GM18867 (cell line): ENCODE results near the gene ZNF248.
"Not testable (repeated sequence)": the region's sequence is repeated elsewhere in the genome, so short reads cannot be mapped to it uniquely, and the experiment has no call there.

Experiments used
- ATAC-seq: cut with Tn5 transposase; IDR thresholded peaks from one replicate; pipeline ENCODE4 v1.9.1; 2021; ENCODE audit warnings: mild to moderate bottlenecking, moderate library complexity; ENCODE audit not compliant: unreplicated experiment

Gene ZNF248

GRCh38 chr10:37857287-37858211 lies at the start of gene ZNF248:
TSS of gene ZNF248 (minus strand) at chr10:37857610. CDS start at chr10:37856310, 1,300 bp downstream.
- ATAC-seq = peak; percentile 95

- ATAC-seq = no peak
Observed at GRCh38 chr10:37906382-37906781, 49.0 kb upstream of the ZNF248 start.

GRCh38 chr10:37896436-37896835 lies 39.0 kb upstream of the ZNF248 start:
- ATAC-seq = no peak

DNA sequence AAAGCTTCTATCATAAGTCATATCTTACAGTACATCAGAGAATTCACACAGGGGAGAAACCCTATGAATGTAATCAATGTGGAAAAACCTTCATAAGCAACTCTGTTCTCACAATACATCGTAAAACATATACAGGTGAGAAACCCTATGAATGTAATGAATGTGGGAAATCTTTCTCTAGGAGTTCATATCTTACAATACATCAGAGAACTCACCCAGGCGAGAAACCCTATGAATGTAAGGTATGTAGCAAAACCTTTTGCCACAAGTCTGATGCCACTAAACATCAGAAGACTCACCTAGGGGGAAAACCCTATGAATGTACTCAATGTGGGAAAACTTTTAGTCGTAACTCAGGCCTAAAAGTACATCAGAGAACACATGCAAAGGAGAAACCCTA lies 38.3 kb upstream of the ZNF248 start:
- no peak for ATAC-seq

DNA sequence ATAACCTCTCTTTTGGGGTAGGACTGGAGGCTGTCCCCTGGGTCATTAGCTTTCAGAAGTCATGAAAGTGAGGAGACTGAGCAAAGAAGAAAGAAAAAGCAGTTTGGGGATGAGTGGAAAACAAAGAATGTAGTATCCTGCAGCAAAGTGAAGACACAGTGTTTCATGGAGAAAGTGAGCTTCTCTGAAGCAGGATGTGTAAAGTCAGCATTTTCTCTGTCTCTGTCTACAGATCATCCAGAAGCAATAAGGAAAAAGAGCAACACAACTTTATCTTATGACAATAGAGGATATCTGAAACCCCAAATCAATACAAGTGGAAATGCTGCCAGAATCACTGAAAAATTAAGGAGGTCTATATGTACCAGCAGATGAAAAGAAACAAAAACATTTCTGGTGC lies 28.4 kb upstream of the ZNF248 start:
- ATAC-seq = no peak

DNA sequence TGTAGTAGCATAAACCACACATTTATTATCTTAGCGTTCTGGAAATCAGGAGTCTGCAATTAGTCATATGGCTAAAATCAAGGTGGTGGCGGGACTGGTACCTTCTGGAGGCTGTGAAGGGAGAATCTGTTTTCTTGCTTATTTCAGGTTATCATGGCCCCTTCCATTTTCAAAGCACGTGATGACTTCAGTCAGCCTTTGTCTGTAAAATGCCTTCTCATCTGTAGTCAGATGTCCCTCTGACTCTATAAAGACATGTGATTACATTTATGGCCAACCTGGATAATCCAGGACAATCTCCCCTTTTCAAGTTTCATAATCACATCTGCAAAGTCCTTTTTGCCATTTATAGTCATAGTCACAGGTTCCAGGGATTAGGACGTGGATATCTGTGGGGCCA lies 15.5 kb upstream of the ZNF248 start:
- ATAC-seq = no peak

- ATAC-seq = no peak
Observed at GRCh38 chr10:37872283-37872682, 14.9 kb upstream of the ZNF248 start.

- no peak for ATAC-seq
Observed at GRCh38 chr10:37871568-37872251, 14.3 kb upstream of the ZNF248 start.

GRCh38 chr10:37871143-37871542 lies 13.7 kb upstream of the ZNF248 start:
- ATAC-seq = no peak

DNA sequence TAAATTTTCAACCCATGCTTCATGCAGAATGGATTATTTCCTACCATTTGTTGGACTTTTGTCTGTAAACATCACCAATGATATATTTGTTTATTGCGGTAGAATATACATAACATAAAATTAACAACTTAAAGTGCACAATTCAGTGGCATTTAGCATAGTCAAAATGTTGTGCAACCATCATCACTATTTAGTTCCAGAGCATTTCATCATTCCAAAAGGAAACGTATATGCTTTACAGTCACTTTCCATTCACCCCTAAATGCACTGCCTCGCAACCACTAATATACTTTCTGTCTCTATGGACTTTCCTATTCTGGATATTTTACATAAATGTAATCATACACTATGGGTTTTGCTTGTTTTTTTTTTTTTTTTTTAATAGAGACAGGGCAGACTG lies 11.4 kb upstream of the ZNF248 start:
- no peak for ATAC-seq

DNA sequence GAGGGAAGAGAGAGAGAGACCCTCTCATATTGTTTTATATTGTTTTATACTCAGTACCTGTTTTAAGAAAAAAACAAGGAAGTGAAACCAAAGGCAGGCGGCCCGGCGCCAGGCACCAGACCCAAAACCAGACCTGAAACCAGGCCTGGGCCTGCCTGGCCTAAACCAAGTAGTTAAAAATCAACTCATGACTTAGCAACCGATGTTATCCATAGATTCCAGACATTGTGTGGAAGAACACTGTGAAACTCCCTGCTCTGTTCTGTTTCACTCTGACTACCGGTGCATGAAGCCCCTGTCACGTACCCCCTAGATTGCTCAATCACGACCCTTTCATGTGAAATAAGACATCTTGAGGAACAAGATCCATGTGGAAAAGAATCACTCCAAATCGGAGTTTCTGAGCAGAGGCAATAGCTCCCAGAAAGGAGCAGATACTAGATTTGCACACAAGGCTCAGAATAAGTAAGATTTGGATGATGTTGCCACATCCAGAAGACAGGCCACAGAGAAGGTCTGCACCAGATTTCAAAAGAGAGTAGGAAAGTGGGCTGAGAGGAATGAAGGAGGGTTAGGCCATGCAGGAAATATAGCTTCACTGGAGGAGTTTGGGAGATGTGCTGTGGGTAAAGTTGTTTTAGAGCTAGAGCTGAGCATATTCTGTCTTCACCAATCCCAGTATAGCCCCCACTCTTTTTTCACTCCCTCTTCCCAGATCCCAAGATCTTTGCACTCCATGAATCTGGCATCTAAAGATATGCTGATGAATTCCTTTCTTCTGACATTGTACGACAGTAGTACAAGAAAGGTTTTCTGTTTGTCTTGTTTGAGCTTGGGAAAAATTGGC lies 8.8 kb upstream of the ZNF248 start:
- peak; percentile 48 for ATAC-seq

GRCh38 chr10:37865264-37865663 lies 7.9 kb upstream of the ZNF248 start:
- no peak for ATAC-seq

GRCh38 chr10:37860494-37861190 lies 3.2 kb upstream of the ZNF248 start:
- no peak for ATAC-seq

GRCh38 chr10:37859270-37859669 lies 1.9 kb upstream of the ZNF248 start:
- not testable (repeated sequence) for ATAC-seq

GRCh38 chr10:37856881-37857286 lies 526 bp downstream of the ZNF248 start:
- ATAC-seq = peak; percentile 24

DNA sequence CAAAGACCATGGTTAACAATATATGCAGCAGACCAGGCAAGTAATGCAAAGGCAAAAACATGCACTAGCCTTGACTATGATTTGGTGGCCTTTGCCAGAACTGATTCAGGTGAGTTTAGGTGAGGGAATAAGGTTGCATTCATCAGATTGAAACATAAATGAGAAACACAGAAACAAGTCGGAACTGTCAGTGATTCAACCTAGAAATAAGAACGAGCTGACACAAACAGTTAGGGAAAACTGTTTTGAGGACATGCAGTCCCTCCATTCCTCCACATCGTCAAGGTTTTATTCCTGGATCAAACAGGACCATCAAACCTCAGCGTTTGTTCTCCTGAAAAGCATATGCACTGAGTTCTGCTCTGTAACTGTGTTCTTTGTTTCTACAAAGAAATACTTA lies 1.8 kb downstream of the ZNF248 start:
- no peak for ATAC-seq

- no peak for ATAC-seq
Observed at GRCh38 chr10:37854626-37855025, 2.8 kb downstream of the ZNF248 start.

DNA sequence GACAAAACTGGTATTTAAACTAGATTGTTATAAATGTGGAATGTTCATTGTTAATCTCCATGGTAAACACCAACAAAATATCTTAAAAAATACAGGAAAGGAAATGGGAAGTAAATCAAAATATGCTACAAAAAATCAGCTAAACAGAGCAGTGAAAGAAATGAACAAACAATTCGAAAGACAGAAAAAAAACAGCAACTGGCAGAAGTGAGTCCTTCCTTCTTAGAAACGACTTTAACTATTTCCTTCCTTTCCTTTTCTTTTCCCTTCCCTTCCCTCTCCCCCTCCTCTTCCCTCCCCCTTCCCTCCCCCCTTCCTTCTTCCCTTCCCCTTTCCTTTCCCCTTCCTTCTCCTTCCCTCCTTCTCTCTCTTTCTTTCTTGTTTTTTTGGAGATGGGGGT lies 12.8 kb downstream of the ZNF248 start:
- ATAC-seq = no peak

- ATAC-seq = no peak
Observed at GRCh38 chr10:37839243-37839642, 18.2 kb downstream of the ZNF248 start.

- ATAC-seq = no peak
Observed at GRCh38 chr10:37831495-37832333, 25.7 kb downstream of the ZNF248 start.
